ENCODE data around the gene UVSSA.

- TF ChIP-seq, protein P1, sequence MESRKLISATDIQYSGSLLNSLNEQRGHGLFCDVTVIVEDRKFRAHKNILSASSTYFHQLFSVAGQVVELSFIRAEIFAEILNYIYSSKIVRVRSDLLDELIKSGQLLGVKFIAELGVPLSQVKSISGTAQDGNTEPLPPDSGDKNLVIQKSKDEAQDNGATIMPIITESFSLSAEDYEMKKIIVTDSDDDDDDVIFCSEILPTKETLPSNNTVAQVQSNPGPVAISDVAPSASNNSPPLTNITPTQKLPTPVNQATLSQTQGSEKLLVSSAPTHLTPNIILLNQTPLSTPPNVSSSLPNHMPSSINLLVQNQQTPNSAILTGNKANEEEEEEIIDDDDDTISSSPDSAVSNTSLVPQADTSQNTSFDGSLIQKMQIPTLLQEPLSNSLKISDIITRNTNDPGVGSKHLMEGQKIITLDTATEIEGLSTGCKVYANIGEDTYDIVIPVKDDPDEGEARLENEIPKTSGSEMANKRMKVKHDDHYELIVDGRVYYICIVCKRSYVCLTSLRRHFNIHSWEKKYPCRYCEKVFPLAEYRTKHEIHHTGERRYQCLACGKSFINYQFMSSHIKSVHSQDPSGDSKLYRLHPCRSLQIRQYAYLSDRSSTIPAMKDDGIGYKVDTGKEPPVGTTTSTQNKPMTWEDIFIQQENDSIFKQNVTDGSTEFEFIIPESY (IDR thresholded peaks at IDR 0.05; ENCODE audit: borderline replicate concordance, low read depth): no peak
- TF ChIP-seq, protein P2, sequence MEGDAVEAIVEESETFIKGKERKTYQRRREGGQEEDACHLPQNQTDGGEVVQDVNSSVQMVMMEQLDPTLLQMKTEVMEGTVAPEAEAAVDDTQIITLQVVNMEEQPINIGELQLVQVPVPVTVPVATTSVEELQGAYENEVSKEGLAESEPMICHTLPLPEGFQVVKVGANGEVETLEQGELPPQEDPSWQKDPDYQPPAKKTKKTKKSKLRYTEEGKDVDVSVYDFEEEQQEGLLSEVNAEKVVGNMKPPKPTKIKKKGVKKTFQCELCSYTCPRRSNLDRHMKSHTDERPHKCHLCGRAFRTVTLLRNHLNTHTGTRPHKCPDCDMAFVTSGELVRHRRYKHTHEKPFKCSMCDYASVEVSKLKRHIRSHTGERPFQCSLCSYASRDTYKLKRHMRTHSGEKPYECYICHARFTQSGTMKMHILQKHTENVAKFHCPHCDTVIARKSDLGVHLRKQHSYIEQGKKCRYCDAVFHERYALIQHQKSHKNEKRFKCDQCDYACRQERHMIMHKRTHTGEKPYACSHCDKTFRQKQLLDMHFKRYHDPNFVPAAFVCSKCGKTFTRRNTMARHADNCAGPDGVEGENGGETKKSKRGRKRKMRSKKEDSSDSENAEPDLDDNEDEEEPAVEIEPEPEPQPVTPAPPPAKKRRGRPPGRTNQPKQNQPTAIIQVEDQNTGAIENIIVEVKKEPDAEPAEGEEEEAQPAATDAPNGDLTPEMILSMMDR (IDR thresholded peaks at IDR 0.05): no peak
Measured at GRCh38 chr4:1358421-1359143, 11.6 kb downstream of the UVSSA start.

Data from SK-N-SH (cell line).